ENCODE data around the gene ASCC1.

Gene ASCC1

GRCh38 chr10:72215611-72216549 lies at the start of gene ASCC1, which contains the start of gene ANAPC16:
TSS of gene ASCC1 (minus strand) at chr10:72216276. CDS start at chr10:72213298, 2,978 bp downstream.
TSS of gene ANAPC16 (plus strand) at chr10:72216012. CDS start at chr10:72223915, 7,903 bp downstream.
- Histone ChIP-seq H3K4me1 (ENCODE audit: control insufficient read depth in 1 of 2, insufficient read depth in 2 of 2, low read length in 2 of 2) (peaks cover 26 to 27% of the 10 kb centered on the region in 2 donors), H3K4me3 (ENCODE audit: low read depth in 1 of 2, low read length in 2 of 2) (peak within 1 kb of the TSS; percentile 96 to 97), H3K9ac (ENCODE audit: low read depth in 1 of 2, low read length in 2 of 2) (peak within 1 kb of the TSS; percentile 88 to 97), H3K9me3 (ENCODE audit: control insufficient read depth in 1 of 2, low read length in 2 of 2) (no peaks in the 10 kb centered on the region), H3K27me3 (ENCODE audit: control insufficient read depth in 1 of 2, insufficient read depth in 2 of 2, low read length in 2 of 2) (no peaks in the 10 kb centered on the region), H3K36me3 (ENCODE audit: control insufficient read depth in 1 of 2, insufficient read depth in 2 of 2, low read length in 2 of 2) (peaks cover 0 to 5% of the 10 kb centered on the region in 2 donors), H3K27ac (ENCODE audit: low read depth, low read length) (peak within 1 kb of the TSS; percentile 100)

- Histone ChIP-seq H3K4me1 (ENCODE audit: control insufficient read depth in 1 of 2, insufficient read depth in 2 of 2, low read length in 2 of 2) (peaks cover 18 to 24% of the 10 kb centered on the region in 2 donors), H3K27ac (ENCODE audit: low read depth, low read length) (no peak overlapping the region), H3K9ac (ENCODE audit: low read depth in 1 of 2, low read length in 2 of 2) (no peak overlapping the region), H3K9me3 (ENCODE audit: control insufficient read depth in 1 of 2, low read length in 2 of 2) (no peaks in the 10 kb centered on the region), H3K36me3 (ENCODE audit: control insufficient read depth in 1 of 2, insufficient read depth in 2 of 2, low read length in 2 of 2) (no peaks in the 10 kb centered on the region), H3K27me3 (ENCODE audit: control insufficient read depth in 1 of 2, insufficient read depth in 2 of 2, low read length in 2 of 2) (no peaks in the 10 kb centered on the region), H3K4me3 (ENCODE audit: low read depth in 1 of 2, low read length in 2 of 2) (no peak overlapping the region)
Observed at GRCh38 chr10:72265508-72265907, 49.4 kb upstream of the ASCC1 start.

DNA sequence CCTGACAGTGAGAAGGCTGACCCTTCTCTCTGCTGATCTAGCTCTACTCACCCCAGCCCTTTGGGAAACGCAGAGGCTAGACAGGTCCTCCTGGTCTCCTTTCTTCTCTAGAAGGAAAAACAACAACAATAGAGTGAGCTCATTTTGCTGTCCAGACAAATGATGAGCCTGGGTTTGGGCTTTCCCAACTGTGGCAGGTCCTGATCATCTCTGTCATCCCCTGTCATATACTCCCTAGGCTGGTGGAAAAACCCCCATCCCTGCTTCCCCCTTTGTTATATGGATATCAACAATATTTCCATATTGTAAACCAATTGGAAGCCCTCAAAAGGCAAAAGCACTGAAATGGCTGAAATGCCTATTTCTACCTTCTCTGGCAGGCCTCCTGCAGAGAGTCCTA lies 48.5 kb upstream of the ASCC1 start:
- Histone ChIP-seq H3K4me1 (ENCODE audit: control insufficient read depth in 1 of 2, insufficient read depth in 2 of 2, low read length in 2 of 2) (peaks cover 27 to 33% of the 10 kb centered on the region in 2 donors), H3K27me3 (ENCODE audit: control insufficient read depth in 1 of 2, insufficient read depth in 2 of 2, low read length in 2 of 2) (no peaks in the 10 kb centered on the region), H3K36me3 (ENCODE audit: control insufficient read depth in 1 of 2, insufficient read depth in 2 of 2, low read length in 2 of 2) (no peaks in the 10 kb centered on the region), H3K9ac (ENCODE audit: low read depth in 1 of 2, low read length in 2 of 2) (no peak overlapping the region), H3K27ac (ENCODE audit: low read depth, low read length) (no peak overlapping the region), H3K4me3 (ENCODE audit: low read depth in 1 of 2, low read length in 2 of 2) (no peak overlapping the region), H3K9me3 (ENCODE audit: control insufficient read depth in 1 of 2, low read length in 2 of 2) (no peaks in the 10 kb centered on the region)

DNA sequence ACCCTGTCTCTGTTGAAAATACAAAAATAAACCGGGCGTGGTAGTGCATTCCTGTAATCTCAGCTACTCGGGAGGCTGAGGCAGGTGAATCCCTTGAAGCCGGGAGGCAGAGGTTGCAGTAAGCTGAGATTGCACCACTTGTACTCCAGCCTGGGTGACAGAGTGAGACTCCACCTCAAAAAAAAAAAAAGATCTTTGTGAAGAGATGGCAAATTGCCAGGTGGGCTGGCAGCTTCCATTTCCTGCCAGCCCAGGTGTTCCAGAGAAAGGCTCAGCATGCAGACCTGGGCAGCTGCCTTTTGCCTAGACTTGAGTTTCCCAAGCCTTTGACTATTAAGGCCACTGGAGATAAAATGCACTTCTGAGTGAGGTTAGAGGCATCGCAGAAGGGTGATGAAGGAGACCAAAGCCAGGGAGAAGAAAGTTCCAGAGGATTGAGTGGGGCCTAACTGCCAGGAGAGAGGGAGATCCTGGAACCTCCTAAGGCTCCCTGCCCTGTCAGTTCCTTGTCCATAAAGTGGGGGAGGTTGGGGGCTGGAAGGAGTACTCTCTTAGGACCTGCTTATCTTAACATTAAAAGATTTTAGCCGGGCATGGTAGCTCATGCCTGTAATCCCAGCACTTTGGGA lies 47.7 kb upstream of the ASCC1 start:
- Histone ChIP-seq H3K4me1 (ENCODE audit: control insufficient read depth in 1 of 2, insufficient read depth in 2 of 2, low read length in 2 of 2) (peaks cover 29 to 37% of the 10 kb centered on the region in 2 donors), H3K4me3 (ENCODE audit: low read depth in 1 of 2, low read length in 2 of 2) (no peak overlapping the region), H3K36me3 (ENCODE audit: control insufficient read depth in 1 of 2, insufficient read depth in 2 of 2, low read length in 2 of 2) (no peaks in the 10 kb centered on the region), H3K9ac (ENCODE audit: low read depth in 1 of 2, low read length in 2 of 2) (no peak overlapping the region), H3K9me3 (ENCODE audit: control insufficient read depth in 1 of 2, low read length in 2 of 2) (no peaks in the 10 kb centered on the region), H3K27ac (ENCODE audit: low read depth, low read length) (peak overlapping the region; percentile 46), H3K27me3 (ENCODE audit: control insufficient read depth in 1 of 2, insufficient read depth in 2 of 2, low read length in 2 of 2) (no peaks in the 10 kb centered on the region)

DNA sequence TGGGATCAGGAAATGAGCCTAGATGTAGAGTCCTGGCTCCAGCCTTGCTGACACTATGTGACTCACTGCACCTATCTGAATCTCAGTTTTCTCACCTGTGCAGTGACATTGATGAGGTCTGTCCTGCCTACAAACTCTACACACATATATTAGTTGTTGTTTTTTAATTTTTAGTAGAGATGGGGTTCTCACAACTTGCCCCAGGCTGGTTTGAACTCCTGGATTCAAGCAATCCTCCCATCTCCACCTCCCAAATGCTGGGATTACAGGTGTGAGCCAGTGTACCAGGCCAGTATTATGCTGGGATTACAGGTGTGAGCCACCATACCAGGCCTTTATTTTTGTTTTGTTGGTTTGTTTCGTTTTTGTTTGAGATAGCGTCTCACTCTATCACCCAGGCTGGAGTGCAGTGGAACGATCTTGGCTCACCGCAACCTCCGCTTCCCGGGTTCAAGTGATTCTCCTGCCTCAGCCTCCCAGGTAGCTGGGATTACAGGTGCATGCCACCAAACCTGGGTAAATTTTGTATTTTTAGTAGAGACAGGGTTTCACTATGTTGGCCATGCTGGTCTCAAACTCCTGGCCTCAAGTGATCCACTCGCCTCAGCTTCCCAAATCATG lies 45.8 kb upstream of the ASCC1 start:
- H3K9ac ChIP-seq (ENCODE audit: low read depth in 1 of 2, low read length in 2 of 2), result peak overlapping the region; percentile 69 to 85
- no peaks in the 10 kb centered on the region for H3K36me3 ChIP-seq (ENCODE audit: control insufficient read depth in 1 of 2, insufficient read depth in 2 of 2, low read length in 2 of 2)
- no peaks in the 10 kb centered on the region for H3K9me3 ChIP-seq (ENCODE audit: control insufficient read depth in 1 of 2, low read length in 2 of 2)
- peaks cover 34 to 42% of the 10 kb centered on the region in 2 donors for H3K4me1 ChIP-seq (ENCODE audit: control insufficient read depth in 1 of 2, insufficient read depth in 2 of 2, low read length in 2 of 2)
- no peaks in the 10 kb centered on the region for H3K27me3 ChIP-seq (ENCODE audit: control insufficient read depth in 1 of 2, insufficient read depth in 2 of 2, low read length in 2 of 2)
- H3K27ac ChIP-seq (ENCODE audit: low read depth, low read length), result peak overlapping the region; percentile 4
- peak overlapping the region; percentile 67 to 84 for H3K4me3 ChIP-seq (ENCODE audit: low read depth in 1 of 2, low read length in 2 of 2)

DNA sequence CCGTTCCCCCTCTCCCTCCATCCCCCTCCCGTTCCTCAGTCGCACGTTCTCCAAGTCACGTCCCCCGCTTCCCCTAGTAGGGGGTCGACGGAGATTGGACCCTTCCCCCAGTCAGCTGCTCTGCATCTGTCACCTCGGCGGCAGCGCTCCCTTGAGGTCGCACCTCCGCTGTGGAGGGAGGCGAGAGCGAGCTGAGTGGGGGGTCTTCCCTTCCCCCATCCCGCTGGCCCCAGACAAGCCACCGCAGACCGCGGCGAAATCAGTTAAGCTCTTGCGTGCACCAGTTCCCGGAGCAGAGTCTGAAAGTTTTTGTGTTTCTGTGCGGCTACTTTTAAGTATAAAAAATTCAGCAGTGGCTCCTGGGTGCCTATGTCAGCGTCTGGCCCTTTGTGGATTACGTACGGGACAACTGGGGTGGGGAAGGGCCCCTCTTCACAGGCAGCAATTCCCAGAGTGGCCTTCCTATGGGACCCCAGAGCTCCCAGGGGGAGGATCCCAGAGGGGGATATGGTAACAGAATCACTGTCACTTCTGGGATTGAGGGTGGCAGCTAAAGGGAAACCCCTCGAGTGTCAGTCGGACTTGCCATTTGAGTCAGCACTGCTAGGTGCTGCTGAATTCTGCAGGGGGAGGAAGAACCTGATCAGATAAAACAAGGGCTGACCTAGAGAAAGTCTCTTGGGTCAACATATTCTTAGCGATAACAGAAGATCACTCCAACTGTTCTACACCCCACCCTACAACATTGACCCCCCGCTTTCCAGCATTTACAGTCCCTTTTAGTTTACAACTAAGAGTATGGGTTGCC lies 45.1 kb upstream of the ASCC1 start:
- no peaks in the 10 kb centered on the region for H3K27me3 ChIP-seq (ENCODE audit: control insufficient read depth in 1 of 2, insufficient read depth in 2 of 2, low read length in 2 of 2)
- H3K4me3 ChIP-seq (ENCODE audit: low read depth in 1 of 2, low read length in 2 of 2), result peak overlapping the region; percentile 67 to 84
- no peaks in the 10 kb centered on the region for H3K9me3 ChIP-seq (ENCODE audit: control insufficient read depth in 1 of 2, low read length in 2 of 2)
- peak overlapping the region; percentile 89 for H3K27ac ChIP-seq (ENCODE audit: low read depth, low read length)
- peak overlapping the region; percentile 69 to 85 for H3K9ac ChIP-seq (ENCODE audit: low read depth in 1 of 2, low read length in 2 of 2)
- peaks cover 36 to 43% of the 10 kb centered on the region in 2 donors for H3K4me1 ChIP-seq (ENCODE audit: control insufficient read depth in 1 of 2, insufficient read depth in 2 of 2, low read length in 2 of 2)
- H3K36me3 ChIP-seq (ENCODE audit: control insufficient read depth in 1 of 2, insufficient read depth in 2 of 2, low read length in 2 of 2), result no peaks in the 10 kb centered on the region

DNA sequence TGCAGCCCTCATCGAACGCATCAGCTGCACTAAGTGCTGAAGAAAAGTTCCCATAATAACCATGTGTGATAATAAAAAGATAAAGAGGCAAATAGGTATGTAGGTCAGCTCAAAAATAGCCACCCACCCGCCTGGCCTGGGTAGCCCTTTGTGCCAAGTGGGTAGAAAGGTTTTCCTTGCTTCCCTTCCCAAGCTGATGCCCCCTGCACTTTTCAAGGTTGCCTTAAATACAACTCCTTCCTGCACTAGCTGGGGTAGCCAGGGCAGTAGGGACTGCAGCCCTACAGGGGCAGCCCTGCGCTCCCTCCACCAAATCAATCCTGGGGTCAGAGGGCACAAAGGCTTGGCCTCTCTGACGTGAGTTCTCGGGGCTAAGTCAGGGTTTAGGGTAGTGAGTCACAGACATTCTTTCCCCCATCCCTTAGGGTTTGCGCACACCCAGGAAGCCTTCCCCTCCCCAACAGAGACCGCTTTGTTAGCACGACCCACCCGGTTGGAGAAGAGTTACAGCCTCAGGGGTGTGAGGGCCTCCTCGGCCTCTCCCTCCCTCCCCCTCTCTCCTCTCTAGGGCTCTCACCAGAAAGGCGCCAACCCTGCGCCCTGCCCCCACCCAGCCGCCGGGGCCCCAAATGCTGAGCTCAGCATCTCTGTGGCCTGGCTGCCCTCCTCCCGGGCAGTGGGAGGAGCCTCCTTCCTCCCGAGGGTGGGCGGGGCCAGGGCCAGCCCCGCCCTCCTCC lies 44.3 kb upstream of the ASCC1 start:
- Histone ChIP-seq H3K9me3 (ENCODE audit: control insufficient read depth in 1 of 2, low read length in 2 of 2) (no peaks in the 10 kb centered on the region), H3K4me3 (ENCODE audit: low read depth in 1 of 2, low read length in 2 of 2) (peak overlapping the region; percentile 67 to 84), H3K27ac (ENCODE audit: low read depth, low read length) (peak overlapping the region; percentile 89), H3K36me3 (ENCODE audit: control insufficient read depth in 1 of 2, insufficient read depth in 2 of 2, low read length in 2 of 2) (no peaks in the 10 kb centered on the region), H3K27me3 (ENCODE audit: control insufficient read depth in 1 of 2, insufficient read depth in 2 of 2, low read length in 2 of 2) (no peaks in the 10 kb centered on the region), H3K9ac (ENCODE audit: low read depth in 1 of 2, low read length in 2 of 2) (peak overlapping the region; percentile 69 to 82), H3K4me1 (ENCODE audit: control insufficient read depth in 1 of 2, insufficient read depth in 2 of 2, low read length in 2 of 2) (peaks cover 39 to 46% of the 10 kb centered on the region in 2 donors)

DNA sequence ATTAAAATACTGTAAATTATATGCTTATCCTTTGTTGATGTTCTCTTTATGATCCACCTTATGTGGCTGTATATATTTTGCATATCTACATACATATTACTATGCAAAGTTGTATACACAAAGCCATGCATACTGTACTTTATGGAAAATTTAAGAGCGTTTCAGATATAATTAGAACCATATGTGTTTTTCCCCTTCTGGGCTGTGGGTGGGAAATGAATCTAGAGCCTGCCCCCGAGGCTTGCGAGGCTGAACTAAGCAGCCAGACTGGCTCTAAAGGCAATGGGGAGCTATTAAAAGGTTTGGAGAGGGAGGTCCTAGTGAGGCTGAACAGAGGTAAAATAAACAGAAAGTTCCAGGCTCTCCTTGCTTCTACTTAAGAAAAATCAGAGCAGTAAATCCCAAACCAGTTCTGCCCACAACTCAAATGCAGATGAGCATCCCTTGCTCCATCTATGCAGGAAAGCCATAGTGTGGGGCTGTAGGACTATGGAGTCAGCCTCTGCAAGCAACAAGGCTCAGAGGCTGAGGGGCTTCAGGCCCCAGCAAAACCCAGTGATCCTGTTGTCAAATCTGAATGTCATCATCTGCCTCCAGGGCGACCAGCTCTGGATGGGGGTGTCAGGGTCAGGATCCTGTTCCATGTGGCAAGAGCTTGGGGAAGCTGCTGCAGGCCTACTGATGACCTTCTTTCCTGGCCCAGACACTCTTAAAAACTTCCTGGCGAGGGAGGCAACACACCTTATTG lies 43.6 kb upstream of the ASCC1 start:
- H3K4me1 ChIP-seq (ENCODE audit: control insufficient read depth in 1 of 2, insufficient read depth in 2 of 2, low read length in 2 of 2), result peaks cover 46 to 53% of the 10 kb centered on the region in 2 donors

More for the DNA sequence above, 43.6 kb upstream of the ASCC1 start:
- Histone ChIP-seq H3K9ac (ENCODE audit: low read depth in 1 of 2, low read length in 2 of 2) (peak overlapping the region; percentile 69 to 82), H3K27me3 (ENCODE audit: control insufficient read depth in 1 of 2, insufficient read depth in 2 of 2, low read length in 2 of 2) (no peaks in the 10 kb centered on the region), H3K4me3 (ENCODE audit: low read depth in 1 of 2, low read length in 2 of 2) (peak overlapping the region in 1 of 2 donors; percentile 84), H3K36me3 (ENCODE audit: control insufficient read depth in 1 of 2, insufficient read depth in 2 of 2, low read length in 2 of 2) (no peaks in the 10 kb centered on the region), H3K9me3 (ENCODE audit: control insufficient read depth in 1 of 2, low read length in 2 of 2) (no peaks in the 10 kb centered on the region), H3K27ac (ENCODE audit: low read depth, low read length) (peak overlapping the region; percentile 89)
